HG02763 (cell line): ENCODE results near the gene CDK14.

Experiments
- ATAC-seq: cut with Tn5 transposase; IDR thresholded peaks from one replicate; pipeline ENCODE4 v1.9.1; 2021; ENCODE audit warnings: mild to moderate bottlenecking, moderate library complexity; ENCODE audit not compliant: unreplicated experiment

Gene CDK14

GRCh38 chr7:90595801-90596670 lies at the start of gene CDK14:
CDK14 (plus strand) TSS chr7:90596321; CDS start chr7:90596628, 307 bp downstream.
- peak; percentile 59 for ATAC-seq

DNA sequence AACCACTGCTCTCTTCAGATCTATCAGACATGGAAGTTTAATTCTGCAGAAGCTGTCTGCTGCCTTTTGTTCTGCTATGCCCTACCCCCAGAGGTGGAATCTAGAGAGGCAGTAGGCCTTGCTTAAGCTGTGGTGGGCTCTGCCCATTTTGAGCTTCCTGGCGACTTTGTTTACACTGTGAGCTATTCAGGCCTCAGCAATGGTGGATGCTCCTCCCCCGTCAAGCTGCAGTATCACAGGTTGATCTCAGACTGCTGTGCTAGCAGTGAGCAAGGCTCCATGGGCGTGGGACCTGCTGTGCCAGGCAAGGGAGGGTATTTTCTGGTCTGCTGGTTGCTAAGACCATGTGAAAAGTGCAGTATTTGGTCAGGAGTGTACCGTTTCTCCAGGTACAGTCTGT lies 45.1 kb upstream of the CDK14 start:
- ATAC-seq = no peak

- ATAC-seq = no peak
Observed at GRCh38 chr7:90552521-90552920, 43.6 kb upstream of the CDK14 start.

GRCh38 chr7:90560730-90561129 lies 35.4 kb upstream of the CDK14 start:
- ATAC-seq = no peak

DNA sequence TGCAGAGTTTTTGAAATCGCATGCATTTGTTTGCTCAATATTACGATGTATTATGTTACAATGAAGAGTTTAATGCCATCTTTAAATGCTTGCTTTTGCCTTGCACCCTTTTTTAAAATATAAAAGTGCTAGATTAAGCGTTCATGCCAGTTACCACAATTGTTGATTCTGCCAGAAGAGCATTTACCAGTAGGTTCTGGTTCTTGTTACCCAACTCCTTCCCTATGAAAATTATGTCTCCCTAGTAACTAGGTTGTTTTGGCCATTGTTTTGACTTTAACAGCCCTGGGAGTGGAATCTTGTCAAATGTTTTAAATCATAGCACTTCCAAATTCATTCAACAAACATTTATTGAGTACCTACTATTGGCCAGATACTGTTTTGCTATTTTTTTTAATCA lies 32.8 kb upstream of the CDK14 start:
- no peak for ATAC-seq

DNA sequence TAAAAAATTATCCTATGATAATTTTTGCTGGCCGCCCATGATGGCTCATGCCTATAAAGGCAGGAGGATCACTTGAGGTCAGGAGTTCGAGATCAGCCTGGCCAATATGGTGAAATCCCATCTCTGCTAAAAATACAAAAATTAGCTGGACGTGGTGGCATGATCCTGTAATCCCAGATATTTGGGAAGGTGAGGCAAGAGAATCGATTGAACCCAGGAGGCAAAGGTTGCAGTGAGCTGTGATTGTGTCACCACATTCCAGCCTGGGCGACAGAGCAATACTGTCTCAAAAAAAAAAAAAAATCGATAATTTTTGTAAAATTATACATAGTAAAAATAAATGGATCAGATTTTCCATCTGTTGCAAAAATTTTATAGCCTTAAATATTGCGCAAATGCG lies 31.7 kb upstream of the CDK14 start:
- ATAC-seq = no peak

DNA sequence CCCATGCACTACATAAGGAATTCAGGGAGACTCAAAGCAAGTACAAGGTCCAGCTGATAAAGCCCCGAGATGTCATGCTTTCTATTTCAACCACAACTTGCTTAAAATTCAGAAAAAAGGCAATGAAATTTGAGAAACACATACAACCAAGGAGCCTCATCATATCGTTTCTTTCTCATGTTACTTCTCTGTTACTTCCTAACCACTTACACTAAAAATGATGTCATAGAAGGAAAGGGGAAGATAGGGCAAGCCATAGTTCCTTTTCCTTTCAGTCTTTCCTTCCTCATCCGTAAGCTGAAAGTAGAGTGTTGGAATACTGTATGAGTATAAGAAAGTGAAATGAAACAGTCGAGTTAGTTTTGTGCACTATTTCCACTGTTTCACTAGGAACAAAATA lies 27.9 kb upstream of the CDK14 start:
- ATAC-seq = no peak

- ATAC-seq = no peak
Observed at GRCh38 chr7:90569368-90569767, 26.8 kb upstream of the CDK14 start.

GRCh38 chr7:90570373-90570959 lies 25.7 kb upstream of the CDK14 start:
- ATAC-seq = no peak

- no peak for ATAC-seq
Observed at GRCh38 chr7:90574146-90574819, 21.8 kb upstream of the CDK14 start.

DNA sequence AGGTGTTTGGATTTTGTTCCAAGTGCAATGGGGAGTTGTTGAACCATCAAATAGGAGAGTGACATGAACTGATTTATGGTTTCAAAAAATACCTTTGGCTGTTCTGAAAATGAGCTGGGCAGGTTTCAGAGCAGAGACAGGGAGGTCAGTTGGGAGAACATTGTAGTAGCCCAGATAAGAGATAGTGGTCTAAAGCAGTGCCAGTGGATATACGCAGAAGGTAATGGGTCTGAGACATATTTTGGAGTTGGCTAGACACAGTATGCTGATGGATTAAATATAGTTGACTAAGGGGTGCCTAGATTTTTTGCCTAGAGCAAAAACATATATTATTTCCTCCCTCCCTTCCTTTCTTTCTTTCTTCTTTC lies 21.3 kb upstream of the CDK14 start:
- ATAC-seq = no peak

GRCh38 chr7:90579181-90579688 lies 16.9 kb upstream of the CDK14 start:
- ATAC-seq = no peak

DNA sequence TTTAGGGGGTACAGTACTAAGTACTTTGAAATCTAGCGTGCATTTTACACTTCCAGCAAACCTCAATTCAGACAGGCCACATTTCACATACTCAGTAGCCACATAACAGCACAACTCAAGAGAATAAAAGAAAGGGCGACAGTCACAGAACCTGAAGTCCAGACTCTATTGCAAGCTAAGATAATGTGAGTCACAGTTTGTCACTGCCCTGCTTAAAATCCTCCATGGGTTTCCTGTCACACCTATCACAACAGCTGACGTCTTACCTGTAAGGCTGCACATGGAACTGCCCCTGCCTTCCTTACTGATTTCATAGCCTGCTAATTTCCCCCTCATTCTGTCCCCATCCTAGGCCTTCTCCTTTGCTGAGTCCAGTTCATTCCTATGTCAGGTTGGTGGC lies 16.1 kb upstream of the CDK14 start:
- no peak for ATAC-seq

DNA sequence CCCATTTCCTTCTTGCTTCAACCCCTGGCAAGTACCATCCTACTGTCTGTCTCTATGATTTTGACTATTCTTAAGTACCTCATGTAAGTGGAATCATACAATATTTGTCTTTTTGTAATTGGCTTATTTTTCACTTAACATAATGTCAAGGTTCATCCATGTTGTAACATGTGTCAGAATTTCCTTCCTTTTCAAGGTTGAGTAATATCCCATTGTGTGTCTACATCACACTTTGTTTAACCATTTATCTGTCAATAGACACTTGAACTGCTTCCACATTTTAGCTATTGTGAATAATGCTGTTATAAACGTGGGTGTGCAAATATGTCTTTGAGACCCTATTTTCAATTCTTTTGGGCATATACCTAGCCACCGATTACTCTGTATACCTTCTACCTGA lies 14.0 kb upstream of the CDK14 start:
- no peak for ATAC-seq

DNA sequence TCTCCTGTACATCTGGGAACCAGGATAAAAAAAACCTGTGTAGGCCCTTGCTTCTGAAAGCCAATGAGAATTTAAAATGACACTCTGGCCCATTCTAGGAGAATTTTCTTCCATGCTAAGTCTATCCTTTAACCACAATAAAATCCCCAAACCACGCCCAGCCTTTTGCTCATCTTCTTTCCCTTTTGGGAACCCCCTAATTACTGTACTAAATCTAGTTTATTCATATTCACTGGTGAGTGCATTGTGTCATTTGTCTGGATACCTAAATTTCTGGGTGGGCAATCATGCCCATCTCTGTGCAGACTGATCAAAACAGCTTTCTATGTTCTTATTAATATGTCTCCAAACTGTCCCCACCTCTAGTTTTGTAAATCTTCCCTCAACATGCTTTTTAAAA lies 11.7 kb upstream of the CDK14 start:
- no peak for ATAC-seq

GRCh38 chr7:90586091-90586490 lies 10.0 kb upstream of the CDK14 start:
- ATAC-seq = no peak

DNA sequence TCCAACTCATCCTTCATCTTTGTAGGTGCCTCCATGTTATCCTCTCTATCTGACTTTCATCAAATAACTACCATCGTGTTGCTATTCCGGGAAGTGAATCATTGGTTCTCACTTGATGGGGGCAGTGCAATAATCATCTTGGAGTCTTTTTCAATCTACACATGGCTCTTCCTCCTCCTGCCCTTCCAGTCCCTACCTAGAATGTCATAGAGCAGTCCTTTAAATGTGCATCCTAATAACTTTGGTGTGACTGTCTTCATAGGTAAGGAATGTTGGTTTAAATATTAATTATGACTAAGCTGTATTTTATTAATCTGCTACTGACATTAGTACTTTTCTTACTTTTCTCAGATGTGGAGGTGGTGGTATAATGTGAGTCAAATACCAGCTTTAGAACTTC lies 8.4 kb upstream of the CDK14 start:
- no peak for ATAC-seq

DNA sequence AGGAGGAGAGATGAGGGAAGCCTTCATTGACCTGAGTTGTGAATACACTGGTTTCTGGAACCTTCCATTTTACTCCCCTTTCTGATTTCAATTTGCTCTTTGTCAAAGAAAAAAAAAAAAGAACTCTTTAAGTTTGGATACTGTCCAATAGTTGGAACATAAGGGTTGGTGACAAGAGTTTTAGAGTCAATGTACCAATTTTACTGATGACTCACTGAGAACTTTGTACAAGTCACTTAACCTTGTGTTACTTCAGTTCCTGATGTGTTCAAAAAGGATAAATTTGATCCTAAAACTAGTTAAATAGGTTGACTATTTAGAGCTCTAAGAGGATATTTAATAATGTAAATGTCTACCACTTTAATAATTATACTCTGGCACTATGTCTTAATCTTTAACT lies 4.1 kb upstream of the CDK14 start:
- ATAC-seq = no peak

- ATAC-seq = no peak
Observed at GRCh38 chr7:90593205-90593604, 2.9 kb upstream of the CDK14 start.

DNA sequence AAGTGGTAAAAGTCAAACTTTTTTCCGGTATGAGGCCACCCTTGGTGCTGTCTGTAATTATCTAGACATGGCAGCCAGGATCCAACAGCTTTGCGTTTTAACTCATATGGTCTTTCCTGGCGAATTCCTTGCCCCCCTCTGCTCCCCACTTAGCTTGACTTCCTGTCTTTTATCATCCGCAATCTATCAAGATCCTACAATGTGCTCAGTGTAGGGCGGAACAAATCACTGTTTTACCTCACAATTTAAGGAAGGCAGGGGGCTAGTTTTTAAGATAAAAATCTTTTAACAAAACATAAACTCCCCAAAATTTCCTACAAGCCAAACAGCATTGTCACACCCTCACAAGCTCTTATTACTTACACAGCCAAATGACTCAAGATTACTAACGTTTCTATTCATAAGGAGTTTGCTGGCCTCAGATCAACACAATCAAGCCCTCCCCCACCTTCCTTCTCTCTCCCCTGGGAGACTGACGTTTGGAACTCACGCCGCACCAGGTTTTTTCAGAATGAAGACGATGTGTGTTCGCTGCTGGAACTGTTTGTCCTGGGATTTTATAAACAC lies 1.3 kb upstream of the CDK14 start:
- no peak for ATAC-seq

- ATAC-seq = no peak
Observed at GRCh38 chr7:90595342-90595800, 750 bp upstream of the CDK14 start.
